H9 (cell line): Measurements from ENCODE around the gene RHCE. TPM values are rescaled to one million over a fixed set of nuclear protein-coding genes. Genes with fewer than 3 reads are reported as not detected.
"Not testable (repeated sequence)": the region's sequence is repeated elsewhere in the genome, so short reads cannot be mapped to it uniquely, and the experiment has no call there.

Source experiments
- DNase-seq: peaks from one replicate; pipeline ENCODE4 v3.0.0-alpha.2; 2017
- H2AFZ ChIP-seq: one replicate; pipeline ENCODE4 v1.6.1; 2013; ENCODE audit warnings: mild to moderate bottlenecking, low read length, control low read depth, moderate library complexity
- H2AK5ac ChIP-seq: 2 replicates; pipeline ENCODE4 v1.6.1; 2013; ENCODE audit warnings: low read length, control low read depth, mixed read lengths; ENCODE audit not compliant: insufficient read length
- H2BK120ac ChIP-seq: one replicate; pipeline ENCODE4 v1.6.1; 2013; ENCODE audit warnings: low read depth, mild to moderate bottlenecking, low read length, control low read depth, inconsistent platforms; ENCODE audit not compliant: poor library complexity, severe bottlenecking
- H2BK12ac ChIP-seq: 2 replicates; pipeline ENCODE4 v1.6.1; 2013; ENCODE audit warnings: low read length, control low read depth, mixed read lengths, low read depth; ENCODE audit not compliant: insufficient read length
- H2BK15ac ChIP-seq: 2 replicates; pipeline ENCODE4 v1.6.1; 2013; ENCODE audit warnings: low read depth, low read length, control low read depth
- H2BK20ac ChIP-seq: one replicate; pipeline ENCODE4 v1.6.1; 2013; ENCODE audit warnings: low read depth, mild to moderate bottlenecking, low read length, control low read depth, inconsistent platforms; ENCODE audit not compliant: poor library complexity, severe bottlenecking
- H2BK5ac ChIP-seq: 2 replicates; pipeline ENCODE4 v1.6.1; 2013; ENCODE audit warnings: low read length, control low read depth, mixed read lengths; ENCODE audit not compliant: insufficient read length
- H3K14ac ChIP-seq: 2 replicates; pipeline ENCODE4 v1.6.1; 2013; ENCODE audit warnings: low read length, control low read depth; ENCODE audit not compliant: insufficient read depth
- H3K18ac ChIP-seq: 2 replicates; pipeline ENCODE4 v1.6.1; 2013; ENCODE audit warnings: low read depth, mild to moderate bottlenecking, mixed read lengths, low read length, control low read depth; ENCODE audit not compliant: insufficient read length
- H3K23ac ChIP-seq: 2 replicates; pipeline ENCODE4 v1.6.1; 2013; ENCODE audit warnings: low read length, control low read depth, mixed read lengths, low read depth; ENCODE audit not compliant: insufficient read length
- H3K23me2 ChIP-seq: 2 replicates; pipeline ENCODE4 v1.6.1; 2013; ENCODE audit warnings: low read depth, mild to moderate bottlenecking, mixed read lengths, low read length, control low read depth; ENCODE audit not compliant: insufficient read length, poor library complexity, severe bottlenecking
- H3K27ac ChIP-seq: 2 replicates; pipeline ENCODE4 v1.5.1; 2013; ENCODE audit warnings: low read length, control low read depth, mixed read lengths, low read depth; ENCODE audit not compliant: insufficient read length
- H3K27me3 ChIP-seq: 2 replicates; pipeline ENCODE4 v1.6.1; 2013; ENCODE audit warnings: low read length, control low read depth, inconsistent platforms; ENCODE audit not compliant: insufficient read depth
- H3K4ac ChIP-seq: 2 replicates; pipeline ENCODE4 v1.6.1; 2013; ENCODE audit warnings: low read depth, mild to moderate bottlenecking, control low read depth, inconsistent platforms, low read length, moderate library complexity
- H3K4me1 ChIP-seq: 2 replicates; pipeline ENCODE4 v1.6.1; 2013; ENCODE audit warnings: low read length, control low read depth, inconsistent platforms; ENCODE audit not compliant: insufficient read depth
- H3K4me2 ChIP-seq: 2 replicates; pipeline ENCODE4 v1.6.1; 2013; ENCODE audit warnings: low read length, control low read depth, mixed read lengths; ENCODE audit not compliant: insufficient read length, insufficient read depth
- H3K56ac ChIP-seq: 2 replicates; pipeline ENCODE4 v1.6.1; 2013; ENCODE audit warnings: low read depth, mild to moderate bottlenecking, mixed read lengths, low read length, control low read depth; ENCODE audit not compliant: insufficient read length
- H3K79me1 ChIP-seq: 2 replicates; pipeline ENCODE4 v1.6.1; 2013; ENCODE audit warnings: low read depth, mild to moderate bottlenecking, moderate library complexity, low read length, control low read depth, inconsistent platforms; ENCODE audit not compliant: insufficient read depth, poor library complexity, severe bottlenecking
- H3K79me2 ChIP-seq: 2 replicates; pipeline ENCODE4 v1.6.1; 2013; ENCODE audit warnings: low read length, control low read depth, inconsistent platforms; ENCODE audit not compliant: insufficient read depth
- H3K9ac ChIP-seq: 2 replicates; pipeline ENCODE4 v1.6.1; 2013; ENCODE audit warnings: low read length, control low read depth, mixed read lengths; ENCODE audit not compliant: insufficient read length; ENCODE audit errors: extremely low read depth
- H3K9me3 ChIP-seq: one replicate; pipeline ENCODE4 v1.6.1; 2013; ENCODE audit warnings: low read depth, low read length, inconsistent platforms; ENCODE audit not compliant: control insufficient read depth
- H3T11ph ChIP-seq: one replicate; pipeline ENCODE4 v1.6.1; 2013; ENCODE audit warnings: mild to moderate bottlenecking, low read length, control low read depth, inconsistent platforms
- H4K20me1 ChIP-seq: one replicate; pipeline ENCODE4 v1.6.1; 2013; ENCODE audit not compliant: control insufficient read depth, insufficient read length, insufficient read depth
- H4K5ac ChIP-seq: 2 replicates; pipeline ENCODE4 v1.6.1; 2013; ENCODE audit warnings: low read depth, mild to moderate bottlenecking, mixed read lengths, low read length, control low read depth; ENCODE audit not compliant: insufficient read length
- H4K8ac ChIP-seq: replicated peaks from 2 replicates; pipeline ENCODE4 v1.6.1; 2013; ENCODE audit warnings: low read length, control low read depth, mixed read lengths, low read depth; ENCODE audit not compliant: insufficient read length
- H4K91ac ChIP-seq: 2 replicates; pipeline ENCODE4 v1.6.1; 2013; ENCODE audit warnings: low read depth, mild to moderate bottlenecking, moderate library complexity, mixed read lengths, low read length, control low read depth; ENCODE audit not compliant: insufficient read length
- H3K27ac Mint-ChIP-seq, 3 experiments: 2 replicates in 2 of 3; 3 replicates in 1 of 3; pipeline ENCODE4 v1.8.0; 2020 to 2021; ENCODE audit warnings: mixed read lengths in 3 of 3, mild to moderate bottlenecking in 1 of 3, moderate library complexity in 1 of 3
- H3K27me3 Mint-ChIP-seq: 2 replicates; pipeline ENCODE4 v1.8.0; 2021; ENCODE audit warnings: low read depth, mild to moderate bottlenecking, moderate library complexity, mixed read lengths
- H3K36me3 Mint-ChIP-seq, 3 experiments: 2 replicates in 2 of 3; 3 replicates in 1 of 3; pipeline ENCODE4 v1.8.0; 2020 to 2021; ENCODE audit warnings: low read depth in 3 of 3, mixed read lengths in 3 of 3; ENCODE audit not compliant: insufficient read depth in 1 of 3
- H3K4me1 Mint-ChIP-seq, 2 experiments: 2 replicates each; pipeline ENCODE4 v1.8.0; 2020; ENCODE audit warnings: mixed read lengths in 2 of 2
- H3K4me3 Mint-ChIP-seq, 2 experiments: 2 replicates in 1 of 2; 3 replicates in 1 of 2; pipeline ENCODE4 v1.8.0; 2020 to 2021; ENCODE audit warnings: mild to moderate bottlenecking in 2 of 2, mixed read lengths in 2 of 2, moderate library complexity in 1 of 2
- H3K9me3 Mint-ChIP-seq, 2 experiments: 2 replicates in 1 of 2; 3 replicates in 1 of 2; pipeline ENCODE4 v1.8.0; 2020; ENCODE audit warnings: mild to moderate bottlenecking in 2 of 2, mixed read lengths in 2 of 2, moderate library complexity in 1 of 2
- WGBS: extraction: QIAGEN DNeasy Blood & Tissue Kit; methylation state at CpG from one replicate; pipeline ENCODE4 v1.1.7; 2013; ENCODE audit warnings: missing lambda C conversion rate, low lambda C conversion rate, mixed read lengths; ENCODE audit not compliant: insufficient read length; ENCODE audit errors: extremely low coverage; 5-methylcytosine and 5-hydroxymethylcytosine counted together
- total RNA-seq: library from RNA; stranded (reverse); gene quantifications from 2 replicates; pipeline ENCODE4 v1.2.1, GENCODE V29; 2021

The RHCE gene
- total RNA-seq, 1 experiment from 2014 or later = 0.90 TPM

DNA sequence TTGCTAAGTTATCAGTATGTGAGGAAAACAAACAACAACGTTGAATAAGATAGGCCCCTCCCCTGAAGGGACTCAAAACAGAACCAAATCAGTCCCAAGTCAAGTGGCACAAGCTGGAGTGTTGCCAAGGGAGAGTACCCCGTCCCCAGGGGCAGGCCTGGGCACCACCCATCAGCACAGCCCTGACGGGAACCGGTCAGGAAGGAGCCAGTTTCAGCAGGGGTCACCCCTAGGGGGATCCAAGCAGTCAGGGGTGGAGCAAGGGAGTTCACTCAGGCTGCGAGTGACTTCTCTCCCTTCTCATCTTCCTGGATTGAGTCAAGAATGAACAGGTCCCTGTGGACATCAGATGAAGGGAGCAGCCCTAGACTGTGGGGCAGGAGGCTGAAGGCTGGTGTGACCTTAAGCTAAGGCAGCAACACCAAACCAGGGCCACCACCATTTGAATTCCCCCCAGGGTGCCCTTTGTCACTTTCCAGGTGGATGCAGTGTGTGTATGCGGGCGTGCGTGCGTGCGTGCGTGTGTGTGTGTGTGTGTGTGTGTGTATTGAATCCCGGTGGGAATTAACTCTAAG lies 14.8 kb downstream of the RHCE start:
- H4K20me1 ChIP-seq, H3K56ac ChIP-seq, H3K9me3 Mint-ChIP-seq, H2BK120ac ChIP-seq, H2AFZ ChIP-seq, H2AK5ac ChIP-seq, H2BK5ac ChIP-seq, H3T11ph ChIP-seq, H3K23ac ChIP-seq, H3K18ac ChIP-seq, H3K79me2 ChIP-seq, H3K9ac ChIP-seq, H3K4ac ChIP-seq, DNase-seq, H3K4me2 ChIP-seq, H4K91ac ChIP-seq, H3K79me1 ChIP-seq, H2BK12ac ChIP-seq, H3K4me1 ChIP-seq, H3K27me3 ChIP-seq, H3K14ac ChIP-seq, H2BK15ac ChIP-seq, H3K4me1 Mint-ChIP-seq, H3K4me3 Mint-ChIP-seq, H3K27ac ChIP-seq, H3K36me3 Mint-ChIP-seq, H4K5ac ChIP-seq, H2BK20ac ChIP-seq, H3K23me2 ChIP-seq, H3K9me3 ChIP-seq, H4K8ac ChIP-seq: not testable (repeated sequence)
- peaks cover 14% of the 10 kb centered on the region for H3K27me3 Mint-ChIP-seq
- WGBS = no CpG with 5 or more reads among the region's 12 CpGs
- peak overlapping the region in 1 of 3 experiments; percentile 72; a peak in 2 of 7 replicates for H3K27ac Mint-ChIP-seq
